Activated B cell treated with CpG ODN at 0.5 μM for 24 hours (primary cell): ENCODE measurements around the gene XPNPEP2. TPM values are rescaled to one million over a fixed set of nuclear protein-coding genes. Genes with fewer than 3 reads are reported as not detected.

Experiments used
- ATAC-seq: fragments of 200-7000 bp; cut with Tn5 transposase; one replicate; pipeline ENCODE4 v1.10.0; 2021; ENCODE audit warnings: low read depth, mild to moderate bottlenecking, moderate library complexity
- CTCF ChIA-PET: fragments of 350-600 bp; sonication (Branson Sonifier 250); formaldehyde crosslinking; loops from one replicate; lab custom pipeline; 2021; ENCODE audit warnings: antibody characterized with exemption; lab: Charles Lee
- POLR2A ChIA-PET: fragments of 350-600 bp; sonication (Branson Sonifier 250); formaldehyde crosslinking; loops from one replicate; lab custom pipeline; 2021; ENCODE audit warnings: antibody characterized with exemption; lab: Charles Lee
- DNase-seq: peaks from one replicate; pipeline ENCODE4 v3.0.0; 2022
- H3K27ac Mint-ChIP-seq: one replicate; pipeline ENCODE4 v1.8.0; 2020; ENCODE audit warnings: mixed read lengths
- H3K27me3 Mint-ChIP-seq: one replicate; pipeline ENCODE4 v1.8.0; 2021; ENCODE audit warnings: mixed read lengths
- H3K36me3 Mint-ChIP-seq: one replicate; pipeline ENCODE4 v1.8.0; 2021; ENCODE audit warnings: low read depth, mixed read lengths
- H3K4me1 Mint-ChIP-seq: one replicate; pipeline ENCODE4 v1.8.0; 2021; ENCODE audit warnings: mixed read lengths
- H3K4me3 Mint-ChIP-seq: one replicate; pipeline ENCODE4 v1.8.0; 2020; ENCODE audit warnings: mild to moderate bottlenecking, mixed read lengths
- H3K9me3 Mint-ChIP-seq: one replicate; pipeline ENCODE4 v1.8.0; 2020; ENCODE audit warnings: mixed read lengths
- CTCF ChIP-seq: fragments of 200-600 bp; IDR thresholded peaks from one replicate; pipeline ENCODE4 v1.8.0; 2022; ENCODE audit warnings: antibody characterized with exemption, mild to moderate bottlenecking
- intact Hi-C: fragments of 100-400 bp; cut with micrococcal nuclease; formaldehyde crosslinking; loops from one replicate; pipeline ENCODE4 v1.15.1; 2024
- total RNA-seq: library from RNA; stranded (reverse); gene quantifications from 2 replicates; pipeline ENCODE4 v1.2.3, GENCODE V29; 2022

The XPNPEP2 gene
- total RNA-seq, 1 donor from 2014 or later: 0.07 TPM

DNA sequence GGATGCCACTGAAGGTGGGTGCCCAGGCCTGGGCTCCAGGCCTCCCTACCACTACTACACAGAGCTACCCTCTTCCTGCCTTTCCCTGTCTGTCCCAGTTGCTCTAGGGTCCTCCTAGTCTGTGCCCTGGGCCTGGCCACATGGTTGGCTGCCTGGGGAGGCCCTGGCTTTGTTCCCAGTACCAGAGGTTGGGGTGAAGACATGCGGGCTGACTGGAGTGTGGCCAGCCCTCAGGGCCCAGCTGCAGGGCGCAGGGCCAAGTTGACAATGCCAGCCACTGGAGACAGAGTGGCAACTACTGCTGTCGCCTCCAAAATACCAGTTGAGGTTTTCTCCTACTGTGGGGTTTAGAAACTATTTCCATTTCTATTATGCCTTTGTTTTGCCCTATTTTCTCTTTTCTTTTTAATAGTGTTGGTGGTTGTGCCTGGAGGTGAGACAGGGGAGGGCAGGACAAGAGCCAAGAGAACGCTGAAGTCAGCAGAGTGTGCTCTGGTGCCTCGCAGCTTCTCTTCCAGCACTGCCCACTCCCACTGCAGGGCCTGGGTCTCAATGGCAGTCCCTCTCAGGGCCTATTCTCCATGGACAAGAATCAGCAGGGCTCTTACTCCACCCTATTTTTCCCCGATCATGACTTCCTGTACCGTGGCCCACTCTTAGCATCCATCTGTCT, 32.2 kb upstream of the XPNPEP2 start:
- H3K4me1 Mint-ChIP-seq: no peaks in the 10 kb centered on the region
- ChIA-PET CTCF (no interaction called here), POLR2A (no interaction called here)
- H3K27ac Mint-ChIP-seq: no peak overlapping the region
- no peaks in the 10 kb centered on the region for H3K9me3 Mint-ChIP-seq
- intact Hi-C loops: no loop called here
- no peak overlapping the region for H3K4me3 Mint-ChIP-seq
- H3K27me3 Mint-ChIP-seq: peaks cover 2% of the 10 kb centered on the region
- no peaks in the 10 kb centered on the region for H3K36me3 Mint-ChIP-seq
- ATAC-seq (no peak), DNase-seq (no peak)
- TF ChIP-seq CTCF: no peak

- H3K9me3 Mint-ChIP-seq: no peaks in the 10 kb centered on the region
- no peak overlapping the region for H3K4me3 Mint-ChIP-seq
- H3K27ac Mint-ChIP-seq: no peak overlapping the region
- H3K4me1 Mint-ChIP-seq: no peaks in the 10 kb centered on the region
- no peak for TF ChIP-seq CTCF
- intact Hi-C loops: no loop called here
- ATAC-seq (no peak), DNase-seq (no peak)
- no peaks in the 10 kb centered on the region for H3K36me3 Mint-ChIP-seq
- ChIA-PET CTCF (no interaction called here), POLR2A (interaction anchor here (0.5 kb wide), 1 partner anchor 43 kb away, joined by 3 read pairs; no protein-coding TSS in a partner anchor)
- H3K27me3 Mint-ChIP-seq: no peaks in the 10 kb centered on the region
Observed at GRCh38 chrX:129714581-129714980, 24.2 kb upstream of the XPNPEP2 start.

- Mint-ChIP-seq H3K27me3 (no peaks in the 10 kb centered on the region), H3K27ac (no peak overlapping the region), H3K4me3 (no peak overlapping the region), H3K4me1 (no peaks in the 10 kb centered on the region), H3K9me3 (no peaks in the 10 kb centered on the region), H3K36me3 (no peaks in the 10 kb centered on the region)
- ChIA-PET POLR2A (no interaction called here), CTCF (no interaction called here)
- TF ChIP-seq CTCF: no peak
- DNase-seq: no peak
- intact Hi-C loops: no loop called here
- no peak for ATAC-seq
Observed at GRCh38 chrX:129716507-129716906, 22.3 kb upstream of the XPNPEP2 start.

- ChIA-PET POLR2A (no interaction called here), CTCF (no interaction called here)
- Mint-ChIP-seq H3K9me3 (no peaks in the 10 kb centered on the region), H3K36me3 (no peaks in the 10 kb centered on the region), H3K4me3 (no peak overlapping the region), H3K27me3 (no peaks in the 10 kb centered on the region), H3K27ac (no peak overlapping the region), H3K4me1 (peaks cover 4% of the 10 kb centered on the region)
- DNase-seq: no peak
- TF ChIP-seq CTCF: no peak
- ATAC-seq: no peak
- intact Hi-C loops: no loop called here
Observed at GRCh38 chrX:129717892-129718291, 20.9 kb upstream of the XPNPEP2 start.

GRCh38 chrX:129718676-129719075, 20.1 kb upstream of the XPNPEP2 start:
- Mint-ChIP-seq H3K4me3 (no peak overlapping the region), H3K9me3 (no peaks in the 10 kb centered on the region), H3K36me3 (no peaks in the 10 kb centered on the region), H3K4me1 (peaks cover 4% of the 10 kb centered on the region), H3K27ac (no peak overlapping the region), H3K27me3 (no peaks in the 10 kb centered on the region)
- intact Hi-C loops: no loop called here
- DNase-seq: no peak
- ChIA-PET CTCF (no interaction called here), POLR2A (no interaction called here)
- no peak for TF ChIP-seq CTCF
- no peak for ATAC-seq
